ENCODE results near the gene ZNF205. TPM values are rescaled to one million over a fixed set of nuclear protein-coding genes. Genes with fewer than 3 reads are reported as not detected.
A peak's percentile ranks its signal among the peaks of the same experiment; 100 is the strongest.

The ZNF205 gene
- total and polyA plus RNA-seq, 8 donors: 0.87 to 27.5 (median 12.9) TPM

GRCh38 chr16:3095869-3096268 lies 16.5 kb upstream of the ZNF205 start:
- Histone ChIP-seq H3K27me3 (peaks cover 0 to 50% (median 8%) of the 10 kb centered on the region in 3 donors), H3K4me1 (peaks cover 13 to 21% (median 17%) of the 10 kb centered on the region in 4 donors), H3K27ac (no peak overlapping the region), H3K36me3 (no peaks in the 10 kb centered on the region), H3K4me3 (no peak overlapping the region), H3K9me3 (no peaks in the 10 kb centered on the region)
- WGBS, 5 donors: 18 to 38% (median 24%) methylated on average over 4 of the region's 4 CpGs
- TF ChIP-seq CTCF (IDR thresholded peaks at IDR 0.05) (peak in 1 of 7 experiments; percentile 8), POLR2AphosphoS5 (IDR thresholded peaks at IDR 0.05) (no peak), EP300 (IDR thresholded peaks at IDR 0.05) (no peak), POLR2A (IDR thresholded peaks at IDR 0.05) (no peak)
- no peak for DNase-seq
- intact Hi-C loops (cut with DNase I; ENCODE audit: low total_unique reads): no loop called here

- Histone ChIP-seq H3K4me1 (peaks cover 16 to 26% (median 21%) of the 10 kb centered on the region in 4 donors), H3K36me3 (no peaks in the 10 kb centered on the region), H3K27ac (no peak overlapping the region), H3K9me3 (no peaks in the 10 kb centered on the region), H3K4me3 (no peak overlapping the region), H3K27me3 (peaks cover 0 to 54% (median 8%) of the 10 kb centered on the region in 3 donors)
- intact Hi-C loops (cut with DNase I; ENCODE audit: low total_unique reads): no loop called here
- WGBS, 5 donors: 68 to 84% (median 81%) methylated on average over 4 to 6 of the region's 6 CpGs
- DNase-seq: no peak
- no peak for TF ChIP-seq EP300 (IDR thresholded peaks at IDR 0.05)
Observed at GRCh38 chr16:3096362-3096761, 16.0 kb upstream of the ZNF205 start.

GRCh38 chr16:3097266-3097665 lies 15.1 kb upstream of the ZNF205 start:
- TF ChIP-seq POLR2AphosphoS5 (IDR thresholded peaks at IDR 0.05): no peak
- Histone ChIP-seq H3K9me3 (no peaks in the 10 kb centered on the region), H3K27ac (no peak overlapping the region), H3K4me3 (no peak overlapping the region), H3K27me3 (peaks cover 0 to 53% (median 8%) of the 10 kb centered on the region in 3 donors), H3K4me1 (peaks cover 16 to 29% (median 22%) of the 10 kb centered on the region in 4 donors), H3K36me3 (no peaks in the 10 kb centered on the region)
- no peak for DNase-seq
- intact Hi-C loops (cut with DNase I; ENCODE audit: low total_unique reads): no loop called here
- 48 to 57% (median 51%) methylated on average over 8 of the region's 8 CpGs for WGBS, 5 donors

GRCh38 chr16:3098459-3099394 lies 13.7 kb upstream of the ZNF205 start, which contains the start of gene ZSCAN10:
ZSCAN10 (minus strand) TSS chr16:3099294; CDS start chr16:3092937, 6,357 bp downstream.
- TF ChIP-seq CTCF (IDR thresholded peaks at IDR 0.05): no peak
- Histone ChIP-seq H3K27ac (peak within 1 kb of the TSS in 2 of 5 donors; percentile 17 to 30), H3K4me3 (peak within 1 kb of the TSS; percentile 7 to 30 (median 24)), H3K4me1 (peaks cover 16 to 29% (median 22%) of the 10 kb centered on the region in 4 donors), H3K9me3 (no peaks in the 10 kb centered on the region), H3K27me3 (peaks cover 0 to 47% (median 0%) of the 10 kb centered on the region in 3 donors), H3K36me3 (no peaks in the 10 kb centered on the region)
- DNase-seq: no peak
- intact Hi-C loops (cut with DNase I; ENCODE audit: low total_unique reads): no loop called here
- 48 to 64% (median 52%) methylated on average over 20 to 21 of the region's 21 CpGs for WGBS, 5 donors

GRCh38 chr16:3099395-3099731 lies 13.0 kb upstream of the ZNF205 start:
- Histone ChIP-seq H3K4me1 (peaks cover 16 to 29% (median 22%) of the 10 kb centered on the region in 4 donors), H3K27me3 (peaks cover 0 to 47% (median 0%) of the 10 kb centered on the region in 3 donors), H3K27ac (no peak overlapping the region), H3K36me3 (no peaks in the 10 kb centered on the region), H3K9me3 (no peaks in the 10 kb centered on the region), H3K4me3 (no peak overlapping the region)
- no peak for DNase-seq
- 60 to 78% (median 69%) methylated on average over 5 of the region's 5 CpGs for WGBS, 5 donors
- no peak for TF ChIP-seq EP300 (IDR thresholded peaks at IDR 0.05)
- TF ChIP-seq POLR2A (IDR thresholded peaks at IDR 0.05): no peak
- TF ChIP-seq POLR2AphosphoS5 (IDR thresholded peaks at IDR 0.05): no peak
- TF ChIP-seq CTCF (IDR thresholded peaks at IDR 0.05): no peak
- intact Hi-C loops (cut with DNase I; ENCODE audit: low total_unique reads): no loop called here
